Gastrocnemius medialis (tissue), 4 donors: ENCODE results near the gene TMEM266. TPM values are rescaled to one million over a fixed set of nuclear protein-coding genes. Genes with fewer than 3 reads are reported as not detected.

Experiments used
- ATAC-seq, 2 donors: fragments of 150-250 bp; one replicate each; pipeline ENCODE4 v1.9.1; 2016
- DNase-seq, 2 donors: peaks; one replicate each; pipeline ENCODE4 v3.0.0-alpha.2; 2019
- H3K27ac ChIP-seq, 4 donors: fragments of 200-600 bp; sonication (generic); 1 replicate in 1 of 4; 2 replicates in 3 of 4; pipeline ENCODE4 v1.5.1; 2016 to 2018; ENCODE audit warnings: mild to moderate bottlenecking in 2 of 4, moderate library complexity in 1 of 4
- H3K27me3 ChIP-seq, 3 donors: fragments of 200-600 bp; sonication (generic) in 2 of 3; 1 replicate in 1 of 3; 2 replicates in 2 of 3; pipeline versions ENCODE4 v1.5.1 to v1.6.0; 2016 to 2019; ENCODE audit warnings: mild to moderate bottlenecking in 1 of 3, moderate library complexity in 1 of 3
- H3K36me3 ChIP-seq, 2 donors: fragments of 200-600 bp; sonication (generic) in 1 of 2; one replicate each; pipeline ENCODE4 v1.5.1; 2017 to 2018
- H3K4me1 ChIP-seq, 2 donors: fragments of 200-600 bp; sonication (generic) in 1 of 2; one replicate each; pipeline ENCODE4 v1.5.1; 2016 to 2017; ENCODE audit warnings: mild to moderate bottlenecking in 2 of 2
- H3K4me3 ChIP-seq, 4 donors: fragments of 200-600 bp; sonication (generic) in 3 of 4; 1 replicate in 1 of 4; 2 replicates in 3 of 4; pipeline ENCODE4 v1.5.1; 2016 to 2019; ENCODE audit warnings: mild to moderate bottlenecking in 2 of 4
- H3K9me3 ChIP-seq, 3 donors: fragments of 200-600 bp; sonication (generic) in 2 of 3; 1 replicate in 1 of 3; 2 replicates in 2 of 3; pipeline ENCODE4 v1.5.1; 2016 to 2019
- POLR2A ChIP-seq, 2 donors: fragments of 450-650 bp; IDR thresholded peaks; one replicate each; pipeline ENCODE4 v1.6.1; 2017; ENCODE audit warnings: antibody characterized with exemption in 2 of 2, mild to moderate bottlenecking in 2 of 2, moderate library complexity in 2 of 2
- in situ Hi-C, 4 donors: fragments of 200-750 bp; cut with MboI; loops; one replicate each; pipeline versions ENCODE4 v1.15.0 to v1.8.0; 2017; ENCODE audit warnings: low sequenced_read_pairs in 4 of 4
- intact Hi-C: fragments of 100-400 bp; cut with DNase I; formaldehyde crosslinking; loops from one replicate; pipeline ENCODE4 v1.15.1; 2023; ENCODE audit warnings: low total_unique reads
- total RNA-seq, 4 donors: library from RNA; depleted of rRNA; stranded (reverse); fragments of >200 nt; gene quantifications; one replicate each; pipeline versions ENCODE4 v1.1.0 to v1.2.3, GENCODE V29; 2016
- TF ChIP-seq, protein P1 (sequence below), 5 experiments: fragments of 450-650 bp in 3 of 5; fragments of 200-600 bp in 2 of 5; sonication (generic) in 2 of 5; IDR thresholded peaks in 4 of 5; conservative IDR thresholded peaks in 1 of 5; 1 replicate in 4 of 5; 2 replicates in 1 of 5; pipeline ENCODE4 v1.5.1; 2016 to 2019; ENCODE audit warnings: antibody characterized with exemption in 5 of 5, mild to moderate bottlenecking in 3 of 5, moderate library complexity in 3 of 5

Gene TMEM266
- total RNA-seq, 4 donors from 2014 or later, result 3.6 to 17.1 (median 11.7) TPM

DNA sequence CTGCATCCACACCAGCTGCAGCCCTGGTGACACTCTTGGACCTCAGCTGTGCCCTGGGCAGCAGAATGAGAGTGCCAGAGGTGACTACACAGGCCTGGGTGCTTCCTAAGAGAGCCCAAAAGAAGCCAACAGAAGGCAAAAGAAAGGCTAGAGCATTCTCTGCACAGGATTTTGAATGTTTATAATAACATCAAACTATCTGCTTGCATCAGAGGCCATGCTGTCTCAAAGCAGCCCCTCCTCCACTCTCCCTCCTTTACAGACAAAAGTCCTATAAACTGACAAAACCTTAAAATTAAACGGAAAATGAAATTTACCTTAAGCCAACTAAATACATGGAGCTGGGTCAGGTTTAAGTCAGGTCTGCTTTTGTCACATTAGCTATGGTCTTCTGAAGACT is 155.8 kb downstream of the TMEM266 start:
- peaks cover 10 to 13% of the 10 kb centered on the region in 2 donors for H3K4me1 ChIP-seq
- intact Hi-C loops (no loop called here), in situ Hi-C loops (no loop called here)
- ATAC-seq (no peak), DNase-seq (no peak)
- no peaks in the 10 kb centered on the region for H3K9me3 ChIP-seq
- TF ChIP-seq, protein P1, sequence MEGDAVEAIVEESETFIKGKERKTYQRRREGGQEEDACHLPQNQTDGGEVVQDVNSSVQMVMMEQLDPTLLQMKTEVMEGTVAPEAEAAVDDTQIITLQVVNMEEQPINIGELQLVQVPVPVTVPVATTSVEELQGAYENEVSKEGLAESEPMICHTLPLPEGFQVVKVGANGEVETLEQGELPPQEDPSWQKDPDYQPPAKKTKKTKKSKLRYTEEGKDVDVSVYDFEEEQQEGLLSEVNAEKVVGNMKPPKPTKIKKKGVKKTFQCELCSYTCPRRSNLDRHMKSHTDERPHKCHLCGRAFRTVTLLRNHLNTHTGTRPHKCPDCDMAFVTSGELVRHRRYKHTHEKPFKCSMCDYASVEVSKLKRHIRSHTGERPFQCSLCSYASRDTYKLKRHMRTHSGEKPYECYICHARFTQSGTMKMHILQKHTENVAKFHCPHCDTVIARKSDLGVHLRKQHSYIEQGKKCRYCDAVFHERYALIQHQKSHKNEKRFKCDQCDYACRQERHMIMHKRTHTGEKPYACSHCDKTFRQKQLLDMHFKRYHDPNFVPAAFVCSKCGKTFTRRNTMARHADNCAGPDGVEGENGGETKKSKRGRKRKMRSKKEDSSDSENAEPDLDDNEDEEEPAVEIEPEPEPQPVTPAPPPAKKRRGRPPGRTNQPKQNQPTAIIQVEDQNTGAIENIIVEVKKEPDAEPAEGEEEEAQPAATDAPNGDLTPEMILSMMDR (IDR thresholded peaks at IDR 0.05 in 4 of 5, conservative IDR thresholded peaks at IDR 0.05 in 1 of 5), result no peak
- TF ChIP-seq POLR2A (IDR thresholded peaks at IDR 0.05), result no peak
- no peak overlapping the region for H3K27ac ChIP-seq
- H3K36me3 ChIP-seq, result peaks cover 0 to 23% of the 10 kb centered on the region in 2 donors
- H3K27me3 ChIP-seq, result no peaks in the 10 kb centered on the region
- no peak overlapping the region for H3K4me3 ChIP-seq

DNA sequence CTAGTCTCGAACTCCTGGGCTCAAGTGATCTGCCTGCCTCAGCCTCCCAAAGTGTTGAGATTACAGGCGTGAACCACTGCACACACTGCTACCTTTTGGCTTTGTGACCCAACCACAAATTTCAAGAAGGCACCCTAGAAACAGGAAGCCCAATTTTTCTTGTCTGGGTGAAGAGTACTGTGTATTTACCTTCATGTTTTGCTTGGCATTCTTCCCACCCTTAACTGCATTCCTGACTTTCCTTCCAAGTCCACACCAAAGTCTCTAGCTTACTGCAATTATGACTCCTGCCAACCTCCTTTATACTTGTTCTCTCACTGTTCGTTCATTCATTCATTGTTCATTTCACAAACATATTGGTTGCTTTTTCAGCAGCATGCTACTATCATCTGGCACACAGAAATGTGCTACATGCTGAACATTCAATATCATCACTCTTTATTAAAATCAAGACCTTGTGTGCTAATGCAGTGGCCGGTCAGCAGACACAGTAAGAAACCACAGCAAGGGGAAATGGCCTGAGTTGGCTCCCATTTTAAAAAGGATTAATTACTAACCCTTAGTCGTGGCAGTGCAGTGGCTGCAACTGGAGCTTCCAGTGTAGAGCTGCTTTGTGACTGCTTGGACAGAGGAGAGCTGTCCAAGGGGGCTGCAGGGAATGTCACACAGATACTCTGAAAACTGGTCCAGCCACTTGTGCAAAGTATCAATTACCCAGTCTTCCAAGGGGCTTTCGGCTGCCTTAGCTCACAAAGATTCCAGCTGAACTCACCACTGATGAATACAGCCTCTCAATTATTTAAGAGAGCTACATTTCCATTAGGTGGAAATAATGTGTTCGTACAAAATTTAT is 157.5 kb downstream of the TMEM266 start:
- H3K27me3 ChIP-seq, result no peaks in the 10 kb centered on the region
- peaks cover 0 to 13% of the 10 kb centered on the region in 2 donors for H3K36me3 ChIP-seq
- TF ChIP-seq POLR2A (IDR thresholded peaks at IDR 0.05), result no peak
- TF ChIP-seq, protein P1 (IDR thresholded peaks at IDR 0.05 in 4 of 5, conservative IDR thresholded peaks at IDR 0.05 in 1 of 5), result no peak
- DNase-seq, result no peak
- no peaks in the 10 kb centered on the region for H3K9me3 ChIP-seq
- no peak overlapping the region for H3K27ac ChIP-seq
- no peak for ATAC-seq
- intact Hi-C loops (no loop called here), in situ Hi-C loops (no loop called here)
- H3K4me1 ChIP-seq, result peaks cover 10 to 13% of the 10 kb centered on the region in 2 donors
- no peak overlapping the region for H3K4me3 ChIP-seq

DNA sequence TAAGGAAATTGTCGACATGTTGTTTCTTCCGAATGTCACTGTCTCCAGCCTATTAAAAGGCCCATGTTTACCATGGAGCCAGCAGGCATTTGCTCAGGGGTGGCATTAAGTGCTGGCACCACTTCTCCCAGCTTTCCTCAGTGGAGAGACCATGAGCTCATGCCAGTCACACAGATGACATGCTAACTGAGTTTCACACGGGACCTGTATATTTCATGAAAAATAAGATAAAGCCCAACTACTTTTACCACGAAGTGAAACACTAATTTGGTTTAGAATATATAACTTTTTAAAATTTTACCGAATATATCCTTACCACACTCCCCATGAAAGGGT is 158.1 kb downstream of the TMEM266 start:
- no peak overlapping the region for H3K4me3 ChIP-seq
- H3K27ac ChIP-seq, result no peak overlapping the region
- H3K36me3 ChIP-seq, result peaks cover 0 to 12% of the 10 kb centered on the region in 2 donors
- DNase-seq (no peak), ATAC-seq (no peak)
- intact Hi-C loops (no loop called here), in situ Hi-C loops (no loop called here)
- no peaks in the 10 kb centered on the region for H3K9me3 ChIP-seq
- TF ChIP-seq POLR2A (IDR thresholded peaks at IDR 0.05), result no peak
- TF ChIP-seq, protein P1 (IDR thresholded peaks at IDR 0.05 in 4 of 5, conservative IDR thresholded peaks at IDR 0.05 in 1 of 5), result no peak
- peaks cover 10 to 13% of the 10 kb centered on the region in 2 donors for H3K4me1 ChIP-seq
- H3K27me3 ChIP-seq, result no peaks in the 10 kb centered on the region

DNA sequence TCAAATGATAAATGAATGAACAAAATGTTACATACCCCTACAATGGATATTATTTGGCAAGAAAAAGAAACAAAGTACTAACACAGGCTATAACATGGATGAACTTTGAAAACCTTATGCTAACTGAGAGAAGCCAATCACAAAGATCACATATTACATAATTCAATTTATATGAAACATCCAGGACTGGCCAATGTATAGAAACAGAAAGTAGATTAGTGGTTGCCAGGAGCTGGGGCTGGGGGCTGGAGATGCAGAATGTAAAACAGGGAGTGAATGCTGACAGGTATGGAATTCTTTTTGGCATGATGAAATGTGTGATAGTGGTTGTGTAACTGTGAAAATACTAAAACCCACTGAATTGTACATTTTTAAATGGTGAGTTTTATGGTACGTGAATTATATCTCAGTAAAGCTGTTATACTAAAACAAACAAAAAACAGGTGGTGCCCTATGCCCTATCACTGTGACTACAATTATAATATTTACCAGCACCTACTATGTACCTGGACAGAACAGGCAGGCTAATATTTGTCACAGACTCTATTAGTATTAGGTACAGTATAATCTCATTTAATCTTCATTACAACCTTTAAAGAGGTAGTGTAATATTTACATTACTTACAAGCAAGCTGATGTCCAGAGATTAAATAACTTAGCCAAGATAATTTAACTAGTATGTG is 161.4 kb downstream of the TMEM266 start:
- no peak overlapping the region for H3K4me3 ChIP-seq
- H3K36me3 ChIP-seq, result peaks cover 0 to 15% of the 10 kb centered on the region in 2 donors
- in situ Hi-C loops, result no loop called here
- H3K27me3 ChIP-seq, result no peaks in the 10 kb centered on the region
- intact Hi-C loops, result no loop called here
- TF ChIP-seq, protein P1 (IDR thresholded peaks at IDR 0.05 in 4 of 5, conservative IDR thresholded peaks at IDR 0.05 in 1 of 5), result no peak
- ATAC-seq (no peak), DNase-seq (no peak)
- H3K4me1 ChIP-seq, result peaks cover 9 to 10% of the 10 kb centered on the region in 2 donors
- H3K9me3 ChIP-seq, result no peaks in the 10 kb centered on the region
- no peak overlapping the region for H3K27ac ChIP-seq
